GM12878 (cell line): ENCODE data around the gene THTPA. TPM values are rescaled to one million over a fixed set of nuclear protein-coding genes. Genes with fewer than 3 reads are reported as not detected.

Experiments
- BCL3 ChIP-seq: IDR thresholded peaks from 2 replicates; pipeline ENCODE4 v1.6.1; 2011; ENCODE audit warnings: borderline replicate concordance, low read depth, mild to moderate bottlenecking, moderate library complexity, low read length; ENCODE audit not compliant: insufficient read depth, poor library complexity, severe bottlenecking
- CEBPZ ChIP-seq: fragments of 150-350 bp; IDR thresholded peaks from 2 replicates; pipeline ENCODE4 v1.6.1; 2016; ENCODE audit warnings: low read depth, low read length
- CHD1 ChIP-seq: IDR thresholded peaks from 2 replicates; pipeline ENCODE4 v1.6.1; 2012; ENCODE audit warnings: low read depth, low read length, improper control_type of control experiment
- CREB1 ChIP-seq: IDR thresholded peaks from 2 replicates; pipeline ENCODE4 v1.6.1; 2012; ENCODE audit warnings: low read depth, mild to moderate bottlenecking, inconsistent platforms
- MXI1 ChIP-seq: fragments of 150-350 bp; IDR thresholded peaks from 2 replicates; pipeline ENCODE4 v1.6.1; 2011; ENCODE audit warnings: low read depth, mild to moderate bottlenecking, inconsistent platforms, low read length, improper control_type of control experiment
- POLR2AphosphoS5 ChIP-seq: IDR thresholded peaks from 2 replicates; pipeline ENCODE4 v1.6.1; 2011; ENCODE audit warnings: mild to moderate bottlenecking, low read length, inconsistent platforms
- SRF ChIP-seq, 2 experiments: IDR thresholded peaks; 2 replicates each; pipeline ENCODE4 v1.6.1; 2011; ENCODE audit warnings: low read depth in 2 of 2, low read length in 2 of 2, mild to moderate bottlenecking in 1 of 2, moderate library complexity in 1 of 2
- ZNF274 ChIP-seq: IDR thresholded peaks from one replicate; pipeline ENCODE4 v1.8.0; 2011; ENCODE audit not compliant: insufficient read length, insufficient read depth
- polyA plus RNA-seq, 11 experiments: library from polyadenylated mRNA; depleted of rRNA in 4 of 11; unstranded in 6 of 11; stranded (reverse) in 5 of 11; fragments of >200 nt; fragmentation: Nextera tagmentation in 4 of 11; fragmentation: Illumina TruSeq in 1 of 11; extraction: Ambion mirVana in 4 of 11; extraction: Trizol in 1 of 11; gene quantifications; 1 replicate in 1 of 11; 2 replicates in 10 of 11; pipeline versions ENCODE4 v1.2.1 to v1.2.3, GENCODE V29; 2011 to 2016; ENCODE audit warnings: inconsistent platforms in 2 of 11, missing spikeins in 2 of 11, low read depth in 1 of 11
- total RNA-seq, 4 experiments: library from RNA; depleted of rRNA in 3 of 4; stranded (reverse); fragments of >200 nt in 3 of 4; fragmentation: Illumina TruSeq in 1 of 4; extraction: Trizol in 1 of 4; gene quantifications; 2 replicates each; pipeline versions ENCODE4 v1.2.1 to v1.2.3, GENCODE V29; 2013 to 2021

The THTPA gene
- total and polyA plus RNA-seq, 10 of the 15 experiments (the other 5 are each of a cell fraction or from before 2014, with no cell fraction given), result 3.1 to 24.9 (median 12.8) TPM

- TF ChIP-seq CEBPZ (no peak), SRF (IDR thresholded peaks at IDR 0.05; ENCODE audit: low read depth in 2 of 2, low read length in 2 of 2) (no peak), CREB1 (no peak), POLR2AphosphoS5 (no peak), MXI1 (no peak), ZNF274 (no peak), CHD1 (no peak), BCL3 (no peak)
- TF ChIP-seq, all 136 proteins: peak for 0
Measured at GRCh38 chr14:23530375-23531055, 25.6 kb upstream of the THTPA start (continued).
